22Rv1 (cell line): ENCODE measurements around the gene MCM5.

Experiments used
- CTCF ChIP-seq: fragments of 450-650 bp; IDR thresholded peaks from 2 replicates; pipeline ENCODE4 v1.5.1; 2017; ENCODE audit warnings: mild to moderate bottlenecking
- ZFX ChIP-seq: fragments of 450-650 bp; IDR thresholded peaks from 2 replicates; pipeline ENCODE4 v1.6.1; 2017; ENCODE audit warnings: antibody characterized with exemption, borderline replicate concordance

- TF ChIP-seq CTCF, result no peak
- TF ChIP-seq ZFX, result no peak
Measured at GRCh38 chr22:35454416-35455054, 54.6 kb downstream of the MCM5 start.
